Peyer's patch (tissue), 4 donors: Measurements from ENCODE around the gene CREB3. TPM values are rescaled to one million over a fixed set of nuclear protein-coding genes. Genes with fewer than 3 reads are reported as not detected.
A peak's percentile ranks its signal among the peaks of the same experiment; 100 is the strongest.

ENCODE experiments used
- DNase-seq, 3 donors: peaks; one replicate each; pipeline ENCODE4 v3.0.0-alpha.2; 2017 to 2019
- H3K27ac ChIP-seq, 4 donors: fragments of 200-600 bp; sonication (generic); one replicate each; pipeline ENCODE4 v1.5.1; 2016 to 2019
- H3K27me3 ChIP-seq, 2 donors: fragments of 200-600 bp; sonication (generic); one replicate each; pipeline ENCODE4 v1.5.1; 2019
- H3K36me3 ChIP-seq, 3 donors: fragments of 200-600 bp; sonication (generic); one replicate each; pipeline ENCODE4 v1.5.1; 2016 to 2019
- H3K4me1 ChIP-seq, 4 donors: fragments of 200-600 bp; sonication (generic); one replicate each; pipeline ENCODE4 v1.5.1; 2016 to 2019
- H3K4me3 ChIP-seq, 4 donors: fragments of 200-600 bp; sonication (generic); 1 replicate in 3 of 4; 2 replicates in 1 of 4; pipeline ENCODE4 v1.5.1; 2016 to 2019; ENCODE audit warnings: mild to moderate bottlenecking in 1 of 4
- H3K9me3 ChIP-seq, 4 donors: fragments of 200-600 bp; sonication (generic); one replicate each; pipeline ENCODE4 v1.5.1; 2016 to 2019; ENCODE audit warnings: mild to moderate bottlenecking in 1 of 4
- CTCF ChIP-seq, 6 experiments: fragments of 450-650 bp in 4 of 6; fragments of 200-600 bp in 2 of 6; sonication (generic) in 1 of 6; IDR thresholded peaks; one replicate each; pipeline ENCODE4 v1.5.1; 2017 to 2019; ENCODE audit warnings: antibody characterized with exemption in 6 of 6, mild to moderate bottlenecking in 3 of 6, moderate library complexity in 1 of 6
- POLR2A ChIP-seq, 2 donors: fragments of 450-650 bp; IDR thresholded peaks; one replicate each; pipeline ENCODE4 v1.5.1; 2017; ENCODE audit warnings: antibody characterized with exemption in 2 of 2, mild to moderate bottlenecking in 2 of 2, moderate library complexity in 2 of 2
- total RNA-seq, 4 donors: library from RNA; depleted of rRNA; stranded (reverse); fragments of >200 nt; gene quantifications; one replicate each; pipeline ENCODE4 v1.1.0, GENCODE V29; 2016

Gene CREB3
- total RNA-seq, 4 donors from 2014 or later, result 19.8 to 34.3 (median 28.5) TPM

- Histone ChIP-seq H3K27me3 (no peaks in the 10 kb centered on the region), H3K4me3 (peak overlapping the region in 3 of 4 donors; percentile 71 to 92 (median 72)), H3K9me3 (no peaks in the 10 kb centered on the region), H3K27ac (peak overlapping the region; percentile 94 to 100 (median 96)), H3K4me1 (peaks cover 9 to 72% (median 28%) of the 10 kb centered on the region in 4 donors), H3K36me3 (peaks cover 0 to 15% (median 0%) of the 10 kb centered on the region in 3 donors)
- DNase-seq, result peak; percentile 50 to 70 (median 50)
- TF ChIP-seq POLR2A (IDR thresholded peaks at IDR 0.05) (no peak), CTCF (IDR thresholded peaks at IDR 0.05) (peak; percentile 24 to 59 (median 46))
These were observed 2.6 kb upstream of the CREB3 start for GRCh38 chr9:35729700-35730485.

DNA sequence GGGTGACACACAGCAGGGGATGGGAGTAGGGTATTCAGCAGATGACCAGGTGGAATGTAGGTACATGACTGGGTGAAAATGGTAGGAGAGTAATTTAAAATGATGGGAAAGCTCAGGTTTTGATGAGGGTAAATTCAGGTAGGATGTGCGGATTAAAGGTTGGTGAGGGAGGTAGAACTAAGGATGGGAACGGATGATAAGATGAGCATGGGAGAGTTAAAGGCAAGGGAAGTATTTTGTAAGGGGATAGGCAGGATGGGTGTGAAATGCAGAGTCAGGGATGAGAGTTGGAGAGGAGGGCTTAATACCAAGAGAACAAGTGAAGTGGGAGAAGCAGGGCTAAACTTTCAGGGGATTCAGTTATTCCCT is 2.0 kb upstream of the CREB3 start:
- Histone ChIP-seq H3K9me3 (no peaks in the 10 kb centered on the region), H3K27me3 (no peaks in the 10 kb centered on the region), H3K36me3 (peaks cover 0 to 15% (median 0%) of the 10 kb centered on the region in 3 donors), H3K4me1 (peaks cover 9 to 69% (median 28%) of the 10 kb centered on the region in 4 donors), H3K27ac (peak overlapping the region; percentile 94 to 100 (median 96)), H3K4me3 (peak overlapping the region; percentile 64 to 92 (median 72))
- TF ChIP-seq POLR2A (IDR thresholded peaks at IDR 0.05) (no peak), CTCF (IDR thresholded peaks at IDR 0.05) (no peak)
- DNase-seq, result no peak

GRCh38 chr9:35731415-35732184 is 866 bp upstream of the CREB3 start:
- no peaks in the 10 kb centered on the region for H3K9me3 ChIP-seq
- H3K4me1 ChIP-seq, result peaks cover 9 to 61% (median 28%) of the 10 kb centered on the region in 4 donors
- peak overlapping the region; percentile 94 to 100 (median 96) for H3K27ac ChIP-seq
- no peak for TF ChIP-seq POLR2A (IDR thresholded peaks at IDR 0.05)
- TF ChIP-seq CTCF (IDR thresholded peaks at IDR 0.05), result no peak
- H3K27me3 ChIP-seq, result no peaks in the 10 kb centered on the region
- peak in 1 of 3 donors; percentile 45 for DNase-seq
- H3K36me3 ChIP-seq, result peaks cover 0 to 22% (median 0%) of the 10 kb centered on the region in 3 donors
- H3K4me3 ChIP-seq, result peak overlapping the region; percentile 64 to 92 (median 72)

- TF ChIP-seq POLR2A (IDR thresholded peaks at IDR 0.05) (no peak), CTCF (IDR thresholded peaks at IDR 0.05) (peak in 1 of 6 experiments; percentile 8)
- Histone ChIP-seq H3K9me3 (no peaks in the 10 kb centered on the region), H3K27ac (peak overlapping the region; percentile 94 to 100 (median 96)), H3K4me3 (peak overlapping the region; percentile 64 to 92 (median 72)), H3K27me3 (no peaks in the 10 kb centered on the region), H3K4me1 (peaks cover 6 to 47% (median 19%) of the 10 kb centered on the region in 4 donors), H3K36me3 (peaks cover 0 to 36% (median 0%) of the 10 kb centered on the region in 3 donors)
- peak in 2 of 3 donors; percentile 47 to 58 for DNase-seq
These were observed 505 bp downstream of the CREB3 start for GRCh38 chr9:35732800-35733541.

DNA sequence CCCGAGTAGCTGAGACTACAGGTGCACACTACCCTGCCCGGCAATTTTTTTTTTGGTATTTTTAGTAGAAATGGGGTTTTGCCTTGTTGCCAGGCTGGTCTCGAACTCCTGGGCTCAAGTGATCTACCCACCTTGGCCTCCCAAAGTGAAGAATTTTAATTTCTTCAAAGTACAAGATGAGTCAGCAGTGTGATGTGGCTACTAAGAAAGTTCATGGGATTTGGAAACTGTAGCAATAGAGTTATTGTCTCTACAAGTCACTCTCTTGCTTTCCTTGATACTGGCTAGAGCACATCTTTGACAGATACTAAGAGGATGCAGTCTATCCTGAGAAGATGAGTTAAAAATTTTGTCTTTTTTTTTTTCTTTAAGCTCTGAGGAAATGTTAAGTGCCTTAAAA is 1.6 kb downstream of the CREB3 start:
- TF ChIP-seq CTCF (IDR thresholded peaks at IDR 0.05) (no peak), POLR2A (IDR thresholded peaks at IDR 0.05) (no peak)

More for the DNA sequence above, 1.6 kb downstream of the CREB3 start:
- H3K27ac ChIP-seq, result peak overlapping the region in 1 of 4 donors; percentile 100
- peaks cover 4 to 36% (median 12%) of the 10 kb centered on the region in 4 donors for H3K4me1 ChIP-seq
- no peaks in the 10 kb centered on the region for H3K27me3 ChIP-seq
- no peak for DNase-seq
- H3K36me3 ChIP-seq, result peaks cover 0 to 47% (median 0%) of the 10 kb centered on the region in 3 donors
- H3K9me3 ChIP-seq, result no peaks in the 10 kb centered on the region
- H3K4me3 ChIP-seq, result no peak overlapping the region
